GM06990 (cell line): ENCODE results near the gene SEBOX.
"Not testable (repeated sequence)": the region's sequence is repeated elsewhere in the genome, so short reads cannot be mapped to it uniquely, and the experiment has no call there.

ENCODE experiments used
- DNase-seq: peaks from one replicate; pipeline ENCODE4 v3.0.0-alpha.2; 2011; ENCODE audit not compliant: insufficient read length; ENCODE audit errors: extremely low read depth
- H3K27me3 ChIP-seq: replicated peaks from 2 replicates; pipeline ENCODE4 v1.6.0; 2011; ENCODE audit warnings: low read length; ENCODE audit not compliant: control insufficient read depth, insufficient read depth
- H3K36me3 ChIP-seq: 2 replicates; pipeline ENCODE4 v1.5.1; 2011; ENCODE audit warnings: low read length; ENCODE audit not compliant: control insufficient read depth, insufficient read depth
- H3K4me3 ChIP-seq: replicated peaks from 2 replicates; pipeline ENCODE4 v1.5.1; 2011; ENCODE audit warnings: low read depth, mild to moderate bottlenecking, control low read depth, low read length
- TF ChIP-seq, protein P1 (sequence below): IDR thresholded peaks from 2 replicates; pipeline ENCODE4 v1.5.1; 2011; ENCODE audit warnings: low read length, control low read depth, mild to moderate bottlenecking, inconsistent platforms; ENCODE audit not compliant: insufficient read depth, poor library complexity, severe bottlenecking

The SEBOX gene

DNA sequence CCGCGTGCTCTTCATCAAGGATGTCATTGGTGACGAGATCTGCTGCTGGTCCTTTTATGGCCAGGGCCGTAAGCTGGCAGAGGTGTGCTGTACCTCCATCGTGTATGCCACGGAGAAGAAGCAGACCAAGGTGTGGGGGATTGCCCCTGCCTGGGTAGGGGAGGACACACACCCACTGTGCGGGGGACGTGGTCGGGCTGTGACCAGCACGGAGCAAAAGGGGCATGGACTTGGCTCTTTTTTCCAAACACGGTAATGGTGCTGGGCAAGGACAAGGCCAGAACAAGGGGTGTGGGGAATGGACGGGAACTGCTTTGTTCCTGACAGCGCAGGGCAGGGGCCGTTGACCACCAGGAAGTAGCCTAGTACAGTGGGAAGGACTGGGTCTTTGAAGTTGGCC lies 22.7 kb downstream of the SEBOX start:
- peaks cover 42% of the 10 kb centered on the region for H3K36me3 ChIP-seq
- TF ChIP-seq, protein P1, sequence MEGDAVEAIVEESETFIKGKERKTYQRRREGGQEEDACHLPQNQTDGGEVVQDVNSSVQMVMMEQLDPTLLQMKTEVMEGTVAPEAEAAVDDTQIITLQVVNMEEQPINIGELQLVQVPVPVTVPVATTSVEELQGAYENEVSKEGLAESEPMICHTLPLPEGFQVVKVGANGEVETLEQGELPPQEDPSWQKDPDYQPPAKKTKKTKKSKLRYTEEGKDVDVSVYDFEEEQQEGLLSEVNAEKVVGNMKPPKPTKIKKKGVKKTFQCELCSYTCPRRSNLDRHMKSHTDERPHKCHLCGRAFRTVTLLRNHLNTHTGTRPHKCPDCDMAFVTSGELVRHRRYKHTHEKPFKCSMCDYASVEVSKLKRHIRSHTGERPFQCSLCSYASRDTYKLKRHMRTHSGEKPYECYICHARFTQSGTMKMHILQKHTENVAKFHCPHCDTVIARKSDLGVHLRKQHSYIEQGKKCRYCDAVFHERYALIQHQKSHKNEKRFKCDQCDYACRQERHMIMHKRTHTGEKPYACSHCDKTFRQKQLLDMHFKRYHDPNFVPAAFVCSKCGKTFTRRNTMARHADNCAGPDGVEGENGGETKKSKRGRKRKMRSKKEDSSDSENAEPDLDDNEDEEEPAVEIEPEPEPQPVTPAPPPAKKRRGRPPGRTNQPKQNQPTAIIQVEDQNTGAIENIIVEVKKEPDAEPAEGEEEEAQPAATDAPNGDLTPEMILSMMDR: no peak
- no peak overlapping the region for H3K4me3 ChIP-seq
- no peaks in the 10 kb centered on the region for H3K27me3 ChIP-seq
- DNase-seq: no peak

GRCh38 chr17:28341516-28341915 lies 23.5 kb downstream of the SEBOX start:
- TF ChIP-seq, protein P1: no peak
- H3K36me3 ChIP-seq: peaks cover 38% of the 10 kb centered on the region
- no peak overlapping the region for H3K4me3 ChIP-seq
- DNase-seq: no peak
- H3K27me3 ChIP-seq: no peaks in the 10 kb centered on the region

GRCh38 chr17:28340374-28340773 lies 24.6 kb downstream of the SEBOX start:
- H3K4me3 ChIP-seq: no peak overlapping the region
- no peak for DNase-seq
- H3K27me3 ChIP-seq: no peaks in the 10 kb centered on the region
- H3K36me3 ChIP-seq: peaks cover 36% of the 10 kb centered on the region
- TF ChIP-seq, protein P1: no peak

DNA sequence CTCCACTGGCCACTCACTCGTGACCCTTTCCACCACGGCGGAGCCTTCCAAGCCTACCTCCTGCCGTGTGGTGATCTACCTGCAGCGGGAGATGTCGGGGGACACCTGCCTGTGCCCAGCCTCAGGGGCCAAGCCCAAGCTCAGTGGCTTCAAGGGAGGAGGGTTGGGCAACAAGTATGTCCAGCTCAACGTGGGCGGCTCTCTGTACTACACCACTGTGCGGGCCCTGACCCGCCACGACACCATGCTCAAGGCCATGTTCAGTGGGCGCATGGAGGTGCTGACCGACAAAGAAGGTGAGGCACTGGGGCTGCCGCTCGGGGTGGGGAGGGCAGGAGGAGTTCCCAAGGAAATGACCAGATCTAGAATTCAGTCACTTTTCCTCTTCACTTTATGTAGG lies 25.6 kb downstream of the SEBOX start:
- no peak overlapping the region for H3K4me3 ChIP-seq
- peaks cover 31% of the 10 kb centered on the region for H3K36me3 ChIP-seq
- DNase-seq: no peak
- no peaks in the 10 kb centered on the region for H3K27me3 ChIP-seq
- TF ChIP-seq, protein P1: no peak

DNA sequence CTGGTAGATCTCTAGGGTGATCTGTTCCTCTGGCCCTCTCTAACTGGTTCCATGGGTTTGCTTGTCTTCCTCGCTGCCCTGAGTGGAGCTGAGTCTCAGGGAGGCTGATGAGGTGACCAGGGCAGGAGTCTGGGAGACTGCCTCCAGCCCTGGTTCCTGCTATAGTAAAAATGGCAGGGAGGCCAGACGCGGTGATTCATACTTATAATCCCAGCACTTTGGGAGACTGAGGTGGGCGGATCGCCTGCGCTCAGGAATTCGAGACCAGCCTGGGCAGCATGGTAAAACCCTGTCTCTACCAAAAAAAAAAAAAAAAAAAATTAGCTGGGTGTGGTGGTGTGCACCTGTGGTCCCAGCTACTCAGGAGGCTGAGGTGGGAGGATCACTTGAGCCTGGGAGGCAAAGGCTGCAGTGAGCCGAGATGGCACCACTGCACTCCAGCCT lies 26.2 kb downstream of the SEBOX start:
- H3K4me3 ChIP-seq, H3K27me3 ChIP-seq, DNase-seq: not testable (repeated sequence)
- peaks cover 28% of the 10 kb centered on the region for H3K36me3 ChIP-seq

DNA sequence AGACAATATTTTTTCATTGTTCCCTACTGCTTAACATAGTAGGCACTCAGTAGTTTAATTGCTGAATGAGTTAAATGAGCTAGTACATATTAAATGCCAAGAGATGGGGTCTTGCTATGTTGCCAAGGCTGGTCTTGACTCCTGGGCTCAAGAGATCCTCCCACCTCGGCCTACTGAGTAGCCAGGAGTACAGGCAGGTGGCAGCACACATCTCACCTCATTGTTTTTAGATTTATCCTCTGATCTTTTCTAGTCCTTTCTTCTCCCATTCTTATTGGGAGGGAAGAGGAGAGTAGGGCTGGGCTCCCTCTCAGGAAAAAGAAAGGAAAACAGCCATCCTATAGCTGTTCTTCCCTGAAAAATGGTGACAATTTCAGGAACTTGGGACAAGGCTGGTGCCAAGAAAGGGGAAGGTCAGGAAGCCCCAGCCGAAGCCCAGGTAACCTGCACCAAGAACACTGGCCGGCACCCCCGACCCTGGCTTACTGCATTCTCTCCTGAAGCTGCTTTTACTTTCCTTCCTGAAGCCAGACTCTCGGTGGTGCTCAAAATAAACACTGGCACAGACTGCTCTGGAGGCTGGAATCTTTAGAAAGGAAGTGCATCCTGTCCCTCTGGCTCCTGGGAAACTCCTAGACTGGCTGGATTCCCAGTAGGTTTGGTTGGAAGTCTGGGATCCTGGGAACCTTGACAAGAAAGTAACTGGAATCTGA lies 26.8 kb downstream of the SEBOX start:
- Histone ChIP-seq H3K4me3 (no peak overlapping the region), H3K27me3 (no peaks in the 10 kb centered on the region), H3K36me3 (peaks cover 26% of the 10 kb centered on the region)
- TF ChIP-seq, protein P1: no peak
- no peak for DNase-seq
